NB4 (cell line): ENCODE results near the gene TAF1B.
A peak's percentile ranks its signal among the peaks of the same experiment; 100 is the strongest.
"Not testable (repeated sequence)": the region's sequence is repeated elsewhere in the genome, so short reads cannot be mapped to it uniquely, and the experiment has no call there.

Experiments
- DNase-seq: peaks from one replicate; pipeline ENCODE4 v3.0.0; 2010; ENCODE audit warnings: low read depth
- H3K4me3 ChIP-seq: one replicate; pipeline ENCODE4 v1.5.1; 2011; ENCODE audit warnings: mild to moderate bottlenecking, low read depth, low read length, moderate library complexity
- MAX ChIP-seq: IDR thresholded peaks from 2 replicates; pipeline ENCODE4 v1.6.1; 2011; ENCODE audit warnings: low read depth, low read length
- MYC ChIP-seq: IDR thresholded peaks from 2 replicates; pipeline ENCODE4 v1.6.1; 2011; ENCODE audit warnings: low read depth, low read length
- POLR2A ChIP-seq: IDR thresholded peaks from 2 replicates; pipeline ENCODE4 v1.6.1; 2011; ENCODE audit warnings: mild to moderate bottlenecking; ENCODE audit not compliant: insufficient read length; ENCODE audit errors: extremely low read depth
- TF ChIP-seq, protein P1 (sequence below): IDR thresholded peaks from one replicate; pipeline ENCODE4 v1.5.1; 2012; ENCODE audit warnings: low read depth, low read length

Gene TAF1B

GRCh38 chr2:9912468-9912867 lies 69.2 kb downstream of the TAF1B start:
- H3K4me3 ChIP-seq, result no peak overlapping the region
- TF ChIP-seq, protein P1, sequence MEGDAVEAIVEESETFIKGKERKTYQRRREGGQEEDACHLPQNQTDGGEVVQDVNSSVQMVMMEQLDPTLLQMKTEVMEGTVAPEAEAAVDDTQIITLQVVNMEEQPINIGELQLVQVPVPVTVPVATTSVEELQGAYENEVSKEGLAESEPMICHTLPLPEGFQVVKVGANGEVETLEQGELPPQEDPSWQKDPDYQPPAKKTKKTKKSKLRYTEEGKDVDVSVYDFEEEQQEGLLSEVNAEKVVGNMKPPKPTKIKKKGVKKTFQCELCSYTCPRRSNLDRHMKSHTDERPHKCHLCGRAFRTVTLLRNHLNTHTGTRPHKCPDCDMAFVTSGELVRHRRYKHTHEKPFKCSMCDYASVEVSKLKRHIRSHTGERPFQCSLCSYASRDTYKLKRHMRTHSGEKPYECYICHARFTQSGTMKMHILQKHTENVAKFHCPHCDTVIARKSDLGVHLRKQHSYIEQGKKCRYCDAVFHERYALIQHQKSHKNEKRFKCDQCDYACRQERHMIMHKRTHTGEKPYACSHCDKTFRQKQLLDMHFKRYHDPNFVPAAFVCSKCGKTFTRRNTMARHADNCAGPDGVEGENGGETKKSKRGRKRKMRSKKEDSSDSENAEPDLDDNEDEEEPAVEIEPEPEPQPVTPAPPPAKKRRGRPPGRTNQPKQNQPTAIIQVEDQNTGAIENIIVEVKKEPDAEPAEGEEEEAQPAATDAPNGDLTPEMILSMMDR, result no peak
- no peak for DNase-seq

DNA sequence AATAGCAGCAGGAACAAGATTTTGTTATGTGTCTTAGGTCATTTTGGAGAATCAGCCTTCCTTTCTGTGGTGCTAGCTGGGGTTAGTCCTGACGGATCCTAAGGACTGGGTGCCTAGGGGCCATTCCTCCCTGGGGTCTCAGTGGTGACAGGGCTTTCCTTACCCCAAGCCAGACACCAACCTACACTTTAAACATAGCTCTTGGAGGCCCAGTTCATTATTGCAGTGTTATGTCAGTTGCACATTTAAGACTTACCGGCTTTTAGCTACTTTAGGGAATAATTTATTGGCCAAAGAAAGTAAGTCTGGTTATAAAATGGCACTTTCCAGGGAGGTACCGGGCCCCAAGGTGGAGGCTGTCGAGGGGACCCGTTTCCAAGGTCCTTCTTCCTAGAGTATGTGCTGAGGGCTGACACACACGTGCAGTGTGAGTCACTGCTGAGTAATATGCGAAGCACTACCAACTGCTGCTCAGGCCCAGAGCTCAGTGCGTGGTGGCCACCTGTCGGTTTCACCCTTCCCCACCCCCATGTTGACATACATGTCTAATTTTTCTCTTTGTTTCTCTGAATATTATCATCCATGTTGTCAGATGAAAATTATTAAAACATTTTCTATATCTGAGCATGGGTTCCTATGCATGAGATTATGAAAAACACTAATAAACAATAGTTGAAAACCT lies 71.3 kb downstream of the TAF1B start:
- DNase-seq, result peak; percentile 56
- peak; percentile 36; the same call in 1 of the 2 replicates for TF ChIP-seq MAX
- TF ChIP-seq, protein P1, result no peak
- no peak for TF ChIP-seq MYC
- H3K4me3 ChIP-seq, result no peak overlapping the region

DNA sequence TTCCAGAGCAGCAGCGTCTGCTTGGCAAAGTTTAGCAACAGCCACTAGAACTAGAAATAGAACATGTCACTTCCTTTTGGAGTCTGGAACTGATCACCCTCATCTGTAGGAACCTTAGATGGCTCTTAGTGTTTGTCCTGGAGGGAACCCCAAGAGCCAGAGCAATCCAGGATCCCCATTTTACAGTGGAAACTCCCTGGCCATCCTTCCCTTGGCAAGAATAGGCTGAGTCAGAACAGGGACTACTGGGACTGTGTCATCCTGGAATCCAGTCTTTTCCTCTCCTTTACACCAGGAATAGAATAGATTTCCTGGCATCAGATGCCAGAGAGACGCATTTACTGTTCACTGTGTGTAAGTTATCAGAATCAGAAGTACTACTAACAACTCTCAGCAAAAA lies 75.0 kb downstream of the TAF1B start:
- no peak for DNase-seq
- TF ChIP-seq MYC (no peak), MAX (no peak), POLR2A (no peak)
- TF ChIP-seq, protein P1, result no peak
- no peak overlapping the region for H3K4me3 ChIP-seq

DNA sequence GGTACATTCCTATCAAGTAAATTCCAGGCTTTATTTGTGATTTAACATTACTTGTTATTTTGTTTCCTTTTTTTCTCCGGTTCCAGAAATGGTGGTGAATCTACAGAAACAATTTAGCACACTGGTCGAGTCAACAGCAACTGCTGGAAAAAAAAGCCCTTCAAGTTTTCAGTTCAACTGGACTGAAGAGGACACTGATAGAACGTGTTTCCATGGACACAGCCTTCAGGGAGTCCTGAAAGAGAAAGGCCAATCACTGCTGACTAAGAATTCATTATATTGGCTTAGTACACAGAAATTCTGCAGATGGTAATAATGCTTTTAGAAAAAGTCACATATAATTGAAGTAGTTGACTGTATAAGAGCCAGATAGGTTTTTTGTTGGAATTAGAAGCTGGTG lies 76.2 kb downstream of the TAF1B start:
- DNase-seq, result no peak
- TF ChIP-seq MAX (no peak), MYC (no peak), POLR2A (no peak)
- TF ChIP-seq, protein P1, result no peak
- H3K4me3 ChIP-seq, result no peak overlapping the region

DNA sequence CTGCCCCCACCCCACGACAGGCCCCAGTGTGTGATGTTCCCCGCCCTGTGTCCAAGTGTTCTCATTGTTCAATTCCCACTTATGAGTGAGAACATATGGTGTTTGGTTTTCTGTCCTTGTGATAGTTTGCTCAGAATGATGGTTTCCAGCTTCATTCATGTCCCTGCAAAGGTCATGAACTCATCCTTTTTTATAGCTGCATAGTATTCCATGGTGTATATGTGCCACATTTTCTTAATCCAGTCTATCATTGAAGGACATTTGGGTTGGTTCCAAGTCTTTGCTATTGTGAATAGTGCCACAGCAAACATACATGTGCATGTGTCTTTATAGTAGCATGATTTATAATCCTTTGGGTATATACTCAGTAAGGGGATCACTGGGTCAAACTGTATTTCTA lies 83.7 kb downstream of the TAF1B start:
- not testable (repeated sequence) for H3K4me3 ChIP-seq, DNase-seq

DNA sequence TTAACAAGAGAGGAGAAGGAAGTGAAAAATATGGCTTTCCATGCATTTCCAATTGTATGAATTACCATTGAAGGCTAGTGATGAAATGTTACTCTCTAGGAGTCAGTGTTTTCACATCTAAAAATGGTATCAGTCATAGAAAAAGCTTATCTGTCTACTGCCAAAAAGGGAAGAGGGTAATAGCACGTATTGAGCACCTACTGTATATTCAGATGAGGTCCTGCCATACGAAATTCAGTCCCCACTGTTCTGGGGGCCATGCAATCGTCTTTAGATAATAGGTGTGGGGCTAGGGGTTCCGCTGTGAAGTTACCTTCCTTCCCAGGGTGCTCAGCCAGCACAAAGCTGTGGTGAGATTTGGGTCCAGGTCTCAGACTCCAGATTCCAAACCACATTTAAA lies 94.0 kb downstream of the TAF1B start:
- TF ChIP-seq POLR2A (no peak), MAX (no peak), MYC (no peak)
- TF ChIP-seq, protein P1, result no peak
- DNase-seq, result no peak
- no peak overlapping the region for H3K4me3 ChIP-seq
